Measurements from ENCODE around the gene C1orf232. TPM values are rescaled to one million over a fixed set of nuclear protein-coding genes. Genes with fewer than 3 reads are reported as not detected.

Gene C1orf232
- total and polyA plus RNA-seq, 3 donors from 2014 or later = not detected

GRCh38 chr1:26189331-26189730 is 20.6 kb upstream of the C1orf232 start:
- Histone ChIP-seq H3K4me1 (no peaks in the 10 kb centered on the region), H3K9me3 (no peaks in the 10 kb centered on the region), H3K36me3 (ENCODE audit: low read depth, missing control alignments) (no peaks in the 10 kb centered on the region), H3K27me3 (no peaks in the 10 kb centered on the region), H3K4me3 (no peak overlapping the region), H3K27ac (no peak overlapping the region)
- WGBS, 2 donors = 55 to 74% methylated on average over 4 to 6 of the region's 6 CpGs
- no peak for TF ChIP-seq CTCF (IDR thresholded peaks at IDR 0.05)
- no peak for TF ChIP-seq POLR2A (IDR thresholded peaks at IDR 0.05)
- no peak for DNase-seq
- intact Hi-C loops (cut with DNase I; ENCODE audit: low total_unique reads) = no loop called here

GRCh38 chr1:26188477-26188876 is 19.7 kb upstream of the C1orf232 start:
- H3K27me3 ChIP-seq = no peaks in the 10 kb centered on the region
- H3K4me1 ChIP-seq = no peaks in the 10 kb centered on the region
- no peak for DNase-seq
- H3K9me3 ChIP-seq = no peaks in the 10 kb centered on the region
- H3K36me3 ChIP-seq (ENCODE audit: low read depth, missing control alignments) = no peaks in the 10 kb centered on the region
- H3K4me3 ChIP-seq = no peak overlapping the region
- TF ChIP-seq CTCF (IDR thresholded peaks at IDR 0.05) (no peak), POLR2A (IDR thresholded peaks at IDR 0.05) (no peak)
- intact Hi-C loops (cut with DNase I; ENCODE audit: low total_unique reads) = no loop called here
- 82% methylated on average over 8 of the region's 8 CpGs; no CpG with 5 or more reads in 1 of the 2 donors for WGBS, 2 donors
- no peak overlapping the region for H3K27ac ChIP-seq

- Histone ChIP-seq H3K27me3 (no peaks in the 10 kb centered on the region), H3K27ac (no peak overlapping the region), H3K4me1 (no peaks in the 10 kb centered on the region), H3K9me3 (no peaks in the 10 kb centered on the region), H3K36me3 (ENCODE audit: low read depth, missing control alignments) (no peaks in the 10 kb centered on the region), H3K4me3 (no peak overlapping the region)
- DNase-seq = no peak
- intact Hi-C loops (cut with DNase I; ENCODE audit: low total_unique reads) = no loop called here
- TF ChIP-seq CTCF (IDR thresholded peaks at IDR 0.05) (no peak), POLR2A (IDR thresholded peaks at IDR 0.05) (no peak)
- WGBS, 2 donors = 93 to 98% methylated on average over 6 of the region's 6 CpGs
Measured at GRCh38 chr1:26187882-26188281, 19.1 kb upstream of the C1orf232 start.

- 95 to 97% methylated on average over 19 to 21 of the region's 21 CpGs for WGBS, 2 donors
- intact Hi-C loops (cut with DNase I; ENCODE audit: low total_unique reads) = no loop called here
- H3K27ac ChIP-seq = no peak overlapping the region
- no peaks in the 10 kb centered on the region for H3K9me3 ChIP-seq
- no peak for DNase-seq
- no peaks in the 10 kb centered on the region for H3K36me3 ChIP-seq (ENCODE audit: low read depth, missing control alignments)
- H3K4me3 ChIP-seq = no peak overlapping the region
- no peak for TF ChIP-seq POLR2A (IDR thresholded peaks at IDR 0.05)
- no peak for TF ChIP-seq CTCF (IDR thresholded peaks at IDR 0.05)
- no peaks in the 10 kb centered on the region for H3K27me3 ChIP-seq
- H3K4me1 ChIP-seq = no peaks in the 10 kb centered on the region
Measured at GRCh38 chr1:26184883-26185282, 16.1 kb upstream of the C1orf232 start.

GRCh38 chr1:26184086-26184485 is 15.3 kb upstream of the C1orf232 start:
- Histone ChIP-seq H3K9me3 (no peaks in the 10 kb centered on the region), H3K27ac (no peak overlapping the region), H3K4me3 (no peak overlapping the region), H3K36me3 (ENCODE audit: low read depth, missing control alignments) (no peaks in the 10 kb centered on the region), H3K4me1 (no peaks in the 10 kb centered on the region), H3K27me3 (no peaks in the 10 kb centered on the region)
- TF ChIP-seq CTCF (IDR thresholded peaks at IDR 0.05) = no peak
- no peak for TF ChIP-seq POLR2A (IDR thresholded peaks at IDR 0.05)
- intact Hi-C loops (cut with DNase I; ENCODE audit: low total_unique reads) = no loop called here
- no peak for DNase-seq
- 88 to 94% methylated on average over 6 to 7 of the region's 7 CpGs for WGBS, 2 donors

All from testis (tissue), 3 donors.